ENCODE results near the gene GMDS. TPM values are rescaled to one million over a fixed set of nuclear protein-coding genes. Genes with fewer than 3 reads are reported as not detected.

The GMDS gene
- total and polyA plus RNA-seq, 2 donors (not counting 1 experiment from before 2014, with no cell fraction given), result 11.5 to 16.4 TPM

GRCh38 chr6:2228392-2228791 lies 17.0 kb downstream of the GMDS start:
- H3K4me1 Mint-ChIP-seq, result peaks cover 29% of the 10 kb centered on the region
- Histone ChIP-seq H3K4me1 (ENCODE audit: control insufficient read depth in 2 of 2, insufficient read depth in 2 of 2, low read length in 2 of 2) (peaks cover 14 to 19% of the 10 kb centered on the region in 2 donors), H3K9me3 (ENCODE audit: control extremely low read depth in 1 of 3, control insufficient read depth in 2 of 3, insufficient read depth in 1 of 3, low read length in 2 of 3) (no peaks in the 10 kb centered on the region), H2AFZ (ENCODE audit: insufficient read depth, low read depth, low read length, poor library complexity, severe bottlenecking) (no peak overlapping the region), H4K20me1 (ENCODE audit: control insufficient read depth, insufficient read depth, low read length, poor library complexity, severe bottlenecking) (no peaks in the 10 kb centered on the region), H3K4me3 (ENCODE audit: control extremely low read depth in 1 of 5, extremely low read depth in 1 of 5, insufficient read depth in 1 of 5, low read depth in 2 of 5, low read length in 4 of 5) (no peak overlapping the region), H3K79me2 (ENCODE audit: control insufficient read depth, insufficient read depth, low read length) (peaks cover 34% of the 10 kb centered on the region), H3K4me2 (replicated peaks; ENCODE audit: low read depth, low read length, poor library complexity, severe bottlenecking) (no peak overlapping the region), H3K27ac (ENCODE audit: low read length in 2 of 2) (no peak overlapping the region), H3K9ac (ENCODE audit: low read length) (no peak overlapping the region), H3K36me3 (replicated peaks in 1 of 2; ENCODE audit: control extremely low read depth in 1 of 2, control insufficient read depth in 1 of 2, extremely low read depth in 1 of 2, insufficient read depth in 2 of 2, low read length in 1 of 2) (no peaks in the 10 kb centered on the region), H3K27me3 (replicated peaks in 1 of 4; ENCODE audit: control extremely low read depth in 1 of 4, control insufficient read depth in 3 of 4, insufficient read depth in 4 of 4, low read length in 3 of 4) (no peaks in the 10 kb centered on the region)
- no peak overlapping the region for H3K27ac Mint-ChIP-seq
- no peak for ATAC-seq (ENCODE audit: low read depth)
- CTCF ChIA-PET, result no interaction called here
- H3K27me3 Mint-ChIP-seq, result no peaks in the 10 kb centered on the region
- POLR2A ChIA-PET, result no interaction called here
- H3K4me3 Mint-ChIP-seq, result no peak overlapping the region
- H3K9me3 Mint-ChIP-seq (ENCODE audit: insufficient read depth), result no peaks in the 10 kb centered on the region
- intact Hi-C loops (cut with micrococcal nuclease), result no loop called here
- WGBS (ENCODE audit: insufficient coverage), result no CpG with 5 or more reads among the region's 2 CpGs
- no peak for DNase-seq
- TF ChIP-seq CTCF (IDR thresholded peaks at IDR 0.05), result no peak
- TF ChIP-seq EZH2 (IDR thresholded peaks at IDR 0.05; ENCODE audit: borderline replicate concordance, insufficient read depth, low read depth, low read length, poor library complexity, severe bottlenecking), result no peak

GRCh38 chr6:2226775-2227174 lies 18.6 kb downstream of the GMDS start:
- 100% methylated on average over 1 of the region's 2 CpGs for WGBS (ENCODE audit: insufficient coverage)
- ChIA-PET POLR2A (no interaction called here), CTCF (interaction anchor here (1.2 kb wide), 1 partner anchor 17 kb away, joined by 4 read pairs; no protein-coding TSS in a partner anchor)
- H3K9me3 ChIP-seq (ENCODE audit: control extremely low read depth in 1 of 3, control insufficient read depth in 2 of 3, insufficient read depth in 1 of 3, low read length in 2 of 3), result no peaks in the 10 kb centered on the region
- DNase-seq (no peak), ATAC-seq (ENCODE audit: low read depth) (no peak)
- Mint-ChIP-seq H3K9me3 (ENCODE audit: insufficient read depth) (no peaks in the 10 kb centered on the region), H3K4me1 (peaks cover 27% of the 10 kb centered on the region), H3K27me3 (no peaks in the 10 kb centered on the region), H3K27ac (no peak overlapping the region), H3K4me3 (no peak overlapping the region)
- H4K20me1 ChIP-seq (ENCODE audit: control insufficient read depth, insufficient read depth, low read length, poor library complexity, severe bottlenecking), result no peaks in the 10 kb centered on the region
- H3K4me2 ChIP-seq (replicated peaks; ENCODE audit: low read depth, low read length, poor library complexity, severe bottlenecking), result no peak overlapping the region
- intact Hi-C loops (cut with micrococcal nuclease), result no loop called here
- peaks cover 13 to 16% of the 10 kb centered on the region in 2 donors for H3K4me1 ChIP-seq (ENCODE audit: control insufficient read depth in 2 of 2, insufficient read depth in 2 of 2, low read length in 2 of 2)
- no peak overlapping the region for H3K4me3 ChIP-seq (ENCODE audit: control extremely low read depth in 1 of 5, extremely low read depth in 1 of 5, insufficient read depth in 1 of 5, low read depth in 2 of 5, low read length in 4 of 5)
- no peak overlapping the region for H3K27ac ChIP-seq (ENCODE audit: low read length in 2 of 2)
- TF ChIP-seq EZH2 (IDR thresholded peaks at IDR 0.05; ENCODE audit: borderline replicate concordance, insufficient read depth, low read depth, low read length, poor library complexity, severe bottlenecking), result no peak
- no peak for TF ChIP-seq CTCF (IDR thresholded peaks at IDR 0.05)
- no peak overlapping the region for H3K9ac ChIP-seq (ENCODE audit: low read length)
- H3K79me2 ChIP-seq (ENCODE audit: control insufficient read depth, insufficient read depth, low read length), result peaks cover 30% of the 10 kb centered on the region
- no peaks in the 10 kb centered on the region for H3K36me3 ChIP-seq (replicated peaks in 1 of 2; ENCODE audit: control extremely low read depth in 1 of 2, control insufficient read depth in 1 of 2, extremely low read depth in 1 of 2, insufficient read depth in 2 of 2, low read length in 1 of 2)
- H3K27me3 ChIP-seq (replicated peaks in 1 of 4; ENCODE audit: control extremely low read depth in 1 of 4, control insufficient read depth in 3 of 4, insufficient read depth in 4 of 4, low read length in 3 of 4), result no peaks in the 10 kb centered on the region
- H2AFZ ChIP-seq (ENCODE audit: insufficient read depth, low read depth, low read length, poor library complexity, severe bottlenecking), result no peak overlapping the region
